NCI-H1417 treated with DMSO at 0.1 percent for 48 hours (cell line): ENCODE measurements around the gene FMR1NB.

Experiments
- DNase-seq: peaks from one replicate; lab custom pipeline; 2025; lab: John Stamatoyannopoulos, UW

The FMR1NB gene

DNA sequence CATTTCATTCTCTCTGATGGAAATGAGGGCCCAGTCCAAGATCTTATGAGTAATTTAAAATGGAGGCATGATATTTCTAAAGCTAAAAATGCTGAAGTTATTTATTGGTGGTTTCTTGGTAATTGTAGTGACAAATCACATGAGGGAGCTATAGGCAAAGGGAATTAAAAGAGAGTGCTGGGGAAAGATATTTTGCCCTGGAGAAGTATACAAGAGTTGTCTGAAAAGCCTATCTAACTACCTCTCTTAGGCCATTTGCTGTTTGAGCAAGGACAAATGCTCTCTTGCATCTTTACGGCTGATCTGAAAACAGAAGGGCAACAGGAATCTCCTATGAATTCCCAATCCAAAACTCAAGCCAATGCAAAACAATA lies 89.4 kb downstream of the FMR1NB start:
- no peak for DNase-seq
